Fibroblast of mammary gland (primary cell): ENCODE results near the gene MAML3.
A peak's percentile ranks its signal among the peaks of the same experiment; 100 is the strongest.

Experiments
- DNase-seq: peaks from one replicate; pipeline ENCODE4 v3.0.0-alpha.2; 2010; ENCODE audit warnings: low read depth
- H3K4me3 ChIP-seq: 2 replicates; pipeline ENCODE4 v1.5.1; 2011; ENCODE audit warnings: low read depth, mild to moderate bottlenecking, low read length, moderate library complexity; ENCODE audit not compliant: control insufficient read depth
- CTCF ChIP-seq: conservative IDR thresholded peaks from 2 replicates; pipeline ENCODE4 v1.5.1; 2011; ENCODE audit warnings: low read depth, low read length, inconsistent platforms; ENCODE audit not compliant: control insufficient read depth, insufficient read depth

MAML3 gene

GRCh38 chr4:139799615-139800014 is 354.4 kb downstream of the MAML3 start:
- H3K4me3 ChIP-seq, result no peak overlapping the region
- TF ChIP-seq CTCF, result no peak
- DNase-seq, result no peak

GRCh38 chr4:139798456-139798855 is 355.5 kb downstream of the MAML3 start:
- H3K4me3 ChIP-seq, result no peak overlapping the region
- DNase-seq, result no peak

GRCh38 chr4:139797287-139797686 is 356.7 kb downstream of the MAML3 start:
- no peak for DNase-seq
- no peak overlapping the region for H3K4me3 ChIP-seq
- no peak for TF ChIP-seq CTCF

More at GRCh38 chr4:139798456-139798855, 355.5 kb downstream of the MAML3 start:
- no peak for TF ChIP-seq CTCF

GRCh38 chr4:139795527-139796314 is 358.3 kb downstream of the MAML3 start:
- no peak for TF ChIP-seq CTCF
- no peak for DNase-seq
- H3K4me3 ChIP-seq, result no peak overlapping the region

- H3K4me3 ChIP-seq, result no peak overlapping the region
- peak; percentile 82 for DNase-seq
- TF ChIP-seq CTCF, result no peak
Measured at GRCh38 chr4:139794158-139794954, 359.6 kb downstream of the MAML3 start.

GRCh38 chr4:139791681-139792080 is 362.3 kb downstream of the MAML3 start:
- no peak for DNase-seq
- TF ChIP-seq CTCF, result no peak
- no peak overlapping the region for H3K4me3 ChIP-seq
